Posterior cingulate gyrus (tissue), 11 donors: ENCODE data around the gene ITPKA.

Experiments used
- DNase-seq, 10 donors: peaks; one replicate each; pipeline versions ENCODE4 v3.0.0 to v3.0.0-alpha.2; 2020 to 2021; ENCODE audit warnings: mixed read lengths in 3 of 10
- intact Hi-C: fragments of 100-400 bp; cut with DNase I; formaldehyde crosslinking; loops from one replicate; pipeline ENCODE4 v1.15.1; 2023

ITPKA gene

DNA sequence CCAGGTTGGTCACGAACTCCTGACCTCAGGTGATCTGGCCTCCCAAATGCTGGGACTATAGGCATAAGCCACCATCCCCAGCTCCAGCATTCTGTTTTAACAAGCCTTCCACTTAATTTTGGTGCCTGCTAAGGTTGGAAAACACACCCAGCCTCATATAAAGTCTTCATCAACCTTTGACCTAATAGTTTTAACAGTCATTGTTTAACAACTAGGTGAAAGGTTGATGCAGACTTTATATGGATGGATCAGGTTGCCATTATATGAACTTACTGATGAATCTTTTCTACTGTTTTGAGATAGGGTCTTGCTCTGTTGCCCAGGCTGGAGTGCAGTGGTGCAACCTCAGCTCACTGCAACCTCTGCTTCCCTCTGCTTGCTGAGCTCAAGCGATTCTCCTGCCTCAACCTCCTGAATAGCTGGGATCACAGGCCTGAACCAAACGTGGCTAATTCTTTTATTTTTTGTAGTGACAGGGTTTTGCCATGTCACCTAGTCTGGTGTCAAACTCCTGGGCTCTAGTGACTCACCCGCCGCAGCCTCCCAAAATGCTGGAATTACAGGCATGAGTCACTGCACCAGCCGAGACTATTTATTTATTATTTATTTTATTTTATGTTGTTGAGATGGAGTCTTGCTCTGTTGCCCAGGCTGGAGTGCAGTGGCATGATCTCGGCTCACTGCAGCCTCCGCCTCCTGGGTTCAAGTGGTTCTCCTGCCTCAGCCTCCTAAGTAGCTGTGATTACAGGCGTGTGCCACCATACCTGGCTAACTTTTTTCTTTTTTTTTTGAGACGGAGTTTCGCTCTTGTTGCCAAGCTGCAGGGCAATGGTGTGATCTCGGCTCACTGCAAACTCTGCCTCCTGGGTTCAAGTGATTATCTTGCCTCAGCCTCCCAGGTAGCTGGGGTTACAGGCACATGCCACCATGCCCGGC lies 53.4 kb downstream of the ITPKA start:
- intact Hi-C loops = no loop called here
- DNase-seq = peak in 2 of 10 donors; percentile 5 to 28

DNA sequence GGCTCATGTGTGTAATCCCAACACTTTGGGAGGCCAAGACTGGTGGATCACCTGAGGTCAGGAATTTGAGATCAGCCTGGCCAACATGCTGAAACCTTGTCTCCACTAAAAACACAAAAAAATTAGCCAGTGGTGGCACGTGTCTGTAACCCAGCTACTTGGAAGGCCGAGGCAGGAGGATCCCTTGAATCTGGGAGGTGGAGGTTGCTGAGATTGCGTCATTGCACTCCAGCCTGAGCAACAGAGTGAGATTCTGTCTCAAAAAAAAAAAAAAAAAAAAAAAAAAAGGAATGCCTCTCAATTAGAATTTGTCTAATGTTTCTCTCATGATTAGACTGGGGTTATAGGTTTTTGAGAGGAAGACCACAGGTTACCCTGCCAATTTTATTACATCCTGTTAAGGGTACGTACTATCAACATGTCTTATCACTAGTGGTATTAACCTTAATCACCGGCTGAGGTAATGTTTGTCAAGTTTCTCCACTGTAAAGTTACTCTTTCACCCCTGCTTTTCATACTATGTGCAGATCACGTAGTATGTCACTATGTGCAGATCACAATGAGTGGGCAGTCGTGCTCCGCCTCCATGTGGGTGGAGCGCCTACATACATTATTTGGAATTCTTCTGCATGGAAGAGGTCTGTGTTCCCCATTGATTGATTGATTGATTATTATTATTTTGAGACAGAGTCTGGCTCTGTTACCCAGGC lies 56.5 kb downstream of the ITPKA start:
- peak in 2 of 10 donors; percentile 6 to 40 for DNase-seq
- intact Hi-C loops = no loop called here
